GM18505 (cell line): ENCODE results near the gene SLC25A25.
"Not testable (repeated sequence)": the region's sequence is repeated elsewhere in the genome, so short reads cannot be mapped to it uniquely, and the experiment has no call there.

Experiments used
- ATAC-seq: cut with Tn5 transposase; IDR thresholded peaks from one replicate; pipeline ENCODE4 v1.9.1; 2021; ENCODE audit not compliant: unreplicated experiment
- POLR2A ChIP-seq: IDR thresholded peaks from 4 replicates; pipeline ENCODE4 v1.6.1; 2011; ENCODE audit warnings: borderline replicate concordance; ENCODE audit not compliant: insufficient read depth, insufficient read length; ENCODE audit errors: extremely low read depth

The SLC25A25 gene

DNA sequence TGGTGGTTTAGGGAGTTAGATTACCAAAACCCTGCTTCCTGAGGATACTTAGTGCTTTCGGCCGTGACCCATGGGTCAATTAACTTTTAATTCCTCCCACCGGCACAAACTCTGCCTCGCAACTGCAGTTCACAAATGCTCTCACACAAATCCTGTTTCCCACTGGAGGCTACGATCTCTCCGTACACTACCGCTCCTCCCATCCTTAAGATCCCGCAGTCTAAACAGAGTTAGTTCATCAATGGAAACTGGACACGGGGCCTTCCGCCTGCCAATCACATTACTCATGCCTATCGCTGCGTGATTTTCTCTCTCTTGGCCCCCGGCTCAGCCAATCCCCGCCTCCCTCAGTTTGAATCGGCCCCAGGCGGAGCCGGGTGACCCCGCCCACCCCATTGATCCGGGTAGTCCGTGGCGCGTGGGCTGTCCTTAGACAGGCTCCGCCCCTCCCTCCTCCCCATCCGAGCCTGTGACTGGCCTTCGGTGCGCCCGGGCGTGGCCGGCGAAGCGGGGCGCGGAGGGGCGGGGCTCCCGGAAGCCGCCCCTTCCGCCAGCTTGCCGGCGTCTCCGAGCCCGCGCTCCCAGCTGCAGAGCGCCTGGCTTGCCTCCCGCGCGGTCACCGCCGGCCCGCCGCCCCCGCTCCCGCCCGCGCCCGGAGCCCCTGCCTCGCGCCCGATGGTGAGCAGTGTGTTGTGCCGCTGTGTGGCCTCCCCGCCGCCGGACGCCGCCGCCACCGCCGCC lies at the start of gene SLC25A25:
Gene SLC25A25 (plus strand): TSS at position 588 of the 741 bp plus-strand sequence. CDS start 88 bp downstream, at position 676.
- TF ChIP-seq POLR2A = peak; percentile 61

DNA sequence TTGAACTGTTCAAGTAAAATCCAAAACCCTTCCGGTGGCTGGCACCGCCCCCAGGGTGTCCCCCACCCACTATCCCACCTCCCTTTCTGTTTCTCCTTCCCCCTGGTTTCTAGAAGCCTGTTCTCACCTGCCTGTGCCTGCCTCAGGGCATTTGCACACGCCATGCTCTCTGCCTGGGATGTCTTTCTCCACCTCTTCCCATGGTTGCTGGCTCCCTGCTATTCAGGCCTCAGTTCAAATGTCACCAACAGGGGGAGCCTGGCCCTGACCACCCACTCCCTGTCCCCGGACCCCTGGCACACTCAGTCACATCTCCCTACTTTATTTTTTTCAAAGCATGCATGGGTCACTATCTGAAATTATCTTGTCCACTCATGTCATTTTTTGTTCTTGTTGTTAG lies 47.3 kb upstream of the SLC25A25 start:
- no peak for TF ChIP-seq POLR2A
- no peak for ATAC-seq

More for the DNA sequence above, at the start of gene SLC25A25:
- ATAC-seq = peak; percentile 68

DNA sequence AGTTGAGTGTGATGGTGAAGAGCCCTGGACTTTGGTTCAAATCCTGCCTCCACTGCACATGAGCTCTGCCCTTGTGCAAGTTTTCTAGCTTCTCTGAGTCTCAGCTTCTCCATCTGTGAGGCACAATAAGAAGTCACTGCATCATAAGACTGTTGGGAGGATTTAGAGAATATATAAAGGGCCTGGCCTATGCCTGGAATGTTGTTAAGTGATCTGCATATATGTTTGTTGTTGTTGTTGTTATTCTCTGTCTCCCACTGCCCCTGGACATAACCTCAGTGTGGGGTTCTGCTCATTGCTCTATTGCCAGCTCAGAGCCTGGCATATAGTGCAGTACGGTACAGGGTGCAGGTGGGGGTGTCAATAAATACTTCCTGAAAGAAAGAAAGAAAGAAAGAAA lies 46.9 kb upstream of the SLC25A25 start:
- no peak for ATAC-seq
- no peak for TF ChIP-seq POLR2A

DNA sequence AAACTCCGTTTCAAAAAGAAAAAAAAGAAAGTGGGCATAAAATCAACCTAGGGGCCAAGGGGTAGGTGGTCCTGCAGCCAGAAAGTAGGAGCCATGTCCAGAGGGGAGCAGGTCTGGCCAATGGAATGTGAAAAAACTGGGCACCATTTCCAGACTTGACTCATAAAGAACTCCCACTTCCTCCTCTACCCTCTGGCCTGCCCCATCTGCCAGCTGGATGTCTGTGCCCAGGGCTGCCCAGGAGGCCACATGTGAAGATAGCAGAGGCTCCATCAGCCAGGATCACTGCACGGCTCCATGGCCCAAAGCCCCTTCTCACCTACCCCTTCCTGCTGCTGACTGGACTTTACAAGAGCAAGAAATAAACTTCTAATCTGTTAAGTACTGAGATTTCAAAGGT lies 45.1 kb upstream of the SLC25A25 start:
- ATAC-seq = no peak
- no peak for TF ChIP-seq POLR2A

DNA sequence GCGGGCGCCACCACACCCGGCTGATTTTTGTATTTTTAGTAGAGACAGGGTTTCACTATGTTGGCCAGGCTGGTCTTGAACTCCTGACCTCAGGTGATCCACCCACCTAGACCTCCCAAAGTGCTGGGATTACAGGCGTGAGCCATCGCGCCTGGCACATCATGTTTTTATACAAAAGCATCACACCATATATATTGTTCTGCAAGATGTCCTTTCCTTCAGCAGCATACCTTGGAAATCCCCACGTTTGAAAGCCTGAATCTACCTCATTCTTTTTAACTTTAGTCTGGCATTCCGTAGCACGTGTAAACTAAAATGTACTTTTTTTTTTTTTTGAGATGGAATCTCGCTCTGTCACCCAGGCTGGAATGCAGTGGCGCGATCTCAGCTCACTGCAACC lies 44.4 kb upstream of the SLC25A25 start:
- ATAC-seq = not testable (repeated sequence)

DNA sequence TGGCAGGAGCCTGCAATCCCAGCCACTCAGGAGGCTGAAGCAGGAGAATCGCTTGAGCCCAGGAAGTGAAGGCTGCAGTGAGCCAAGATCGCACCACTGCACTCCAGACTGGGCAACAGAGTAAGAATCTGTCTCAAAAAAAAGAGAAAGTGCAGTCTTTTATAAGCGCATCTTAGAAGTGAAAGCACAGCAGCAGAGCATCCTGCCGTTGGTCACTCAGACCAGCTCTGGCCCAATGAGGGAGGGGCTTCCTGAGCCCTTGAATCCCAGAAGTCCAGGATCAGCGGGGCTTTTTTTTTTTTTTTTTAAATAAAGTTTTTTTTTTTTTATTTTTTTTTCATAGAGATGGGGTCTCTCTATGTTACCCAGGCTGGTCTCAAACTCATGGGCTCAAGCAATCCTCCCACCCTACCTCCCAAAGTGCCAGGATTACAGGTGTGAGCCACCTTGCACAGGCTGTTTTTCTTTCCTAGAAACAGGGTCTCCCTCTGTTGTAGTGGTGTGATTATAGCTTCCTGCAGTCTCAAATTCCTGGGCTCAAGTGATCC lies 43.2 kb upstream of the SLC25A25 start:
- no peak for TF ChIP-seq POLR2A
- ATAC-seq = no peak

DNA sequence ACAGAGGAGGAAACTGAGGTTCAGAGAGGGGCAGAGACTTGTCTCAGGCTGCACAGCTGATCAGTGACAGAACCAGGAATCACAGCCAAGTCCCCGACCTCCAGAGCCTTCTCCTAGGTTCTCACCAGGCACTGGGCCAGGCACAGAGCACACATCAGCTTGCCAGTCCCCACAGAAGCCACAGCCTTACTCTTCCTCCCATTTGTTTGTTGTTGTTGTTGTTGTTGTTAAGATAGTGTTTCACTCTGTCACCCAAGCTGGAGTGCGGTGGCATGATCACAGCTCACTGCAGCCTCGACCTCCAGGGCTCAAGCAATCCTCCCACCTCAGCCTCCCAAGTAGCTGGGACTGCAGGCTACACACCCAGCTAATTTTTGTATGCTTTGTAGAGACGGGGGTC lies 42.3 kb upstream of the SLC25A25 start:
- no peak for TF ChIP-seq POLR2A
- ATAC-seq = no peak

DNA sequence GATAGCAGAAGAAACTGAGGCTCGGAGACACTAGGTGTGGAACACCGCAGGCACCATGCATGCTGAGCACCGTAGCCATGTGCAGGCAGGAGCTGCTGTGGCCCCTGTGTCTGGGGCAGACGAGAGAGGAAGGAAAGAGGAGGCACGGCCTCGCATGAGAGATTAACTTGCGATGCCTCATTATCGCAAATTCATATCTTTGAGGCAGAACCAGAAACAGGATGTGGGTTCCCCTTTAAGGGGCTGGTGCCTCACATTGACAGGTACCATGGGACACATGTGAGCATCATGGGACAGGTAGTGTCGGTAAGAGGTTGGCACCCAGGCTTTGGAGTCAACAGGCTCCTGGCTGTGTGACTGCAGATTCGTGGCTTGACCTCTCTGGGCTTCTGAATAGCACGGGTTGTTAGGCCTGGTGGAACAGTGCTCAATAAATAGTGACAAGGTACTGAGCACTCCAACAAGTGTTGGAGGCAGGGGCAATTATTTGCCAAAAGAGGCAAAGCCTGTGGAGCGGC lies 41.7 kb upstream of the SLC25A25 start:
- no peak for ATAC-seq
- peak; percentile 68 for TF ChIP-seq POLR2A

DNA sequence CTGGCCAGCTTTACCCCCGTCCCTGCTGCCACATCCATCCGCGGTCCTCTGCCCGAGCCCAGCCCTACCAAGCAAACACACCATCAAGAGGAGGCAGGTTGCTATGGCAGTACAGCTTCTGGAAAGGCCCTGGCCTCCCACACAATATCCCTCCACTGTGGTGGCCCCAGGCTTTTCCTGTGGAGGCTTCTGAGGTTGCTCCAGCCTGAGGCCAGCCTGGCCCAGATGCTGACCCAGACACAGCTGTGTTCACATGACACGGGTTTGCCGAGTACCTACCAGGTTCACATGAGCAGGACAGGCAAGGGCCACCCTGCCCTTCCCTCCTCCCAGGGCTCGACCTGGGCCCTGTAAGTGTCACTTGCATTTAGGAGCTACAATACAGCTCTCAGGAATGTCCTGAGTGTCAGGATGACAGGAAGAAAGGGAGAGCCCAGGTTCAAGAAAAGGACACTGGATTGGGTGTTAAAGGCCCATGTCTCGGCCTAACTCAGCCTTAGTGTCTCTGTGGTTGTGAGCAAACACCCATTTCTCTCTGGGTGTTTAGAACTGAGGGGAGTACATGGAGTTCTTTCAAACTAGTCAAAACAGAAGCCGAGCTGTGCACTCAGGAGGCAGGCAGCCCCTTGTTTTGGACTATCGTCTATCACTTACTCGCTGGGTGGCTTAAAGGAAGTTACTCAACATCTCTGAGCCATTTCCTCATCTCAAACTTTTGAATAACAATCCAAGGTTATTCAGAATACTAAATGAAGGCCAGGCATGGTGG lies 41.1 kb upstream of the SLC25A25 start:
- ATAC-seq = no peak
- TF ChIP-seq POLR2A = no peak

DNA sequence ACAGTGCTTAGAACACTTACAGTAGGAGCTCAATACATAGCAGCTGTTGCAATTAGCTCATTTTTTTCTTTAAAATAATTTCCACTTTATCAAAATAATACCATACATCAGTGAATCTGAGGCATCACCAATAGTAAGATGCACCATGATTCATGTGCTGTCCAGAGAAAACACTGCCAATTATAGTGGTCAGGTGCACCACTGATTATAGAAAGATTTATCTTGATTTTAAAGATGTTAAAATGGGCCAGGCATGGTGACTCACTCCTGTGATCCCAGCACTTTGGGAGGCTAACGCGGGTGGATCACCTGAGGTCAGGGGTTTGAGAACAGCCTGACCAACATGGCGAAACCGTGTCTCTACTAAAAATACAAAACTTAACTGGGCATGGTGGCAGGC lies 40.3 kb upstream of the SLC25A25 start:
- no peak for TF ChIP-seq POLR2A
- no peak for ATAC-seq

DNA sequence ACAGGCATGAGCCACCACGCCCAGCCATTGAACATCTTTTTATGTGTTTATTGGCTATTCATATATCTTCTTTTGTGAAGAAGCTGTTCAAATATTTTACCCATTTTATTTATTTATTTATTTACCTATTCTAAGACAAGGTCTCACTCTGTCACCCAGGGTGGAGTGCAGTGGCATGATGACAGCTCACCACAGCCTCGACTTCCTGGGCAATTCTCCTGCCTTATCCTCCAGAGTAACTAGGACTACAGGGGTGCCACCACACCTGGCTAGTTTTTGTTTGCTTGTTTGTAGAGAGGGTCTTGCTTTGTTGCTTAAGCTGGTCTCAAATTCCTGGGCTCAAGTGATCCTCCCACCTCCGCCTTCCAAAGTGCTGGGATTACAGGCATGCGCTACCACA lies 34.4 kb upstream of the SLC25A25 start:
- no peak for TF ChIP-seq POLR2A
- no peak for ATAC-seq

DNA sequence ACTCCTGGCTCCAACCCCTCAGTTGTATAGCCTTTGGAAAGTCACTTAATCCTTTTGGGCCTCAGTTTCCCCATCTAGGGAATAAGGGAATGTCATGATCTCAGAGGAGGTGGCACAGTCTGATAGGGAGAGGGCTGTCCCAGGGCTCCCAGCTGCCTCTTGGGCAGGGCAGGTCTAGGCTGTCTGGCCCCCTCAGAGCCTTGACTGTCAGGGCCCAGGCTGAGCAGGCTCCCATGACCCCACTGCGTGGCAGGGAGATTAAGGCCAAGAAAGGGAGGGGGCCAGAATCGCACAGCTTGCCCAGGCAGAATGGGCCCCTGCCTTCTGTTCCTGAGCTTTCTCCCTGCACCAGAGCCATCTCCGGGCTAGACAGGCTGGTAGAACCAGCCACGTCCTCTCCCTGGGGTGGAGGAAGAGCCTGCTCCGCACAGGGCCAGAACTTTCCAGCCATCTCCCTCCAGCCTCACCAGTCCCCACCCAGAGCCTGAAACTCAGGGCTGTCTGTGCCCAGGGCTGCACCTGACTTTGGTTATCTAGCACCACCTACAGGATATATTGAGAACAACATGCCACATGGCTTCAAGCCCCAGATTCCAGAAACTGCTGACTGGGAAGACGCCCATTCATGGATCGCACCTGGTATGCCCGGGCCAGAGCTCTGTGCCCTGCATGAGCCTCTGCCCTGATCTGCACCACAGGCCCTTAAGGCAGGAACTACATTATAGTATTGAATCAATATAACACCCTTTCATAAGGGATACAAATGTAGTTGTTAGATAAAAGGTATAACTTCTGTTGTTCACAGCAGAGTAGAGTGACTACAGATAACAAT lies 33.0 kb upstream of the SLC25A25 start:
- TF ChIP-seq POLR2A = no peak
- ATAC-seq = no peak

DNA sequence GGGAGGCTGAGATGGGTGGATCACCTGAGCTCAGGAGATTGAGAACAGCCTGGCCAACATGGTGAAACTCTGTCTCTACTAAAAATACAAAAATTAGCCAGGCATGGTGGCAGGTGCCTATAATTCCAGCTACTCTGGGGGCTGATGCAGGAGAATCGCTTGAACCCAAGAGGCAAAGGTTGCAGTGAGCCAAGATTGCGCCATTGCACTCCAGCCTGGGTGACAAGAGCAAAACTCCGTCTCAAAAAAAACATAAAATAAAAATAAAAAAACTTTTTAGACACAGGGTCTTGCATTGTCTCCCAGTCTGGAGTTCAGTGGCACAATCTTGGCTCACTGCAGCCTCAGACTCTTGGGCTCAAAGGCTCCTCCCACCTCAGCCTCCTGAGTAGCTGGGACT lies 31.5 kb upstream of the SLC25A25 start:
- not testable (repeated sequence) for ATAC-seq

DNA sequence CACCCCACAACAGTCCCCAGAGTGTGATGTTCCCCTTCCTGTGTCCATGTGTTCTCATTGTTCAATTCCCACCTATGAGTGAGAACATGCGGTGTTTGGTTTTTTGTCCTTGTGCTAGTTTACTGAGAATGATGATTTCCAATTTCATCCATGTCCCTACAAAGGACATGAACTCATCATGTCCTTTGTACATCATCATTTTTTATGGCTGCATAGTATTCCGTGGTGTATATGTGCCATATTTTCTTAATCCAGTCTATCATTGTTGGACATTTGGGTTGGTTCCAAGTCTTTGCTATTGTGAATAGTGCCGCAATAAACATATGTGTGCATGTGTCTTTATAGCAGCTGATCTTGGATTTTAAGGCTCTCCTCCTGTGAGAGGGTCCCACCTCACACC lies 27.2 kb upstream of the SLC25A25 start:
- not testable (repeated sequence) for ATAC-seq
